K562 (cell line): ENCODE data around the gene COL5A3. TPM values are rescaled to one million over a fixed set of nuclear protein-coding genes. Genes with fewer than 3 reads are reported as not detected.

ENCODE experiments used
- ATAC-seq: fragments of 200-7000 bp; cut with Tn5 transposase; 3 replicates; pipeline ENCODE4 v1.9.1; 2020; ENCODE audit warnings: moderate library complexity
- BruUV-seq: library from RNA; stranded (reverse); fragments of 400-500 nt; replicated peaks from 2 replicates; lab custom pipeline; 2021; lab: Mats Ljungman, UMichigan
- CTCF ChIA-PET: fragments of 300-600 bp; formaldehyde crosslinking; extraction: SDS; loops from one replicate; lab custom pipeline; 2021; ENCODE audit warnings: low intra/inter-chr PET ratio; lab: Yijun Ruan, JAX
- POLR2A ChIA-PET: fragments of 300-600, 350-650 bp; sonication (Branson Sonifier 250); formaldehyde crosslinking; extraction: SDS; loops from one replicate; lab custom pipeline; 2021; ENCODE audit warnings: antibody characterized with exemption, inconsistent platforms; lab: Yijun Ruan, JAX
- DNase-seq, 4 experiments: peaks; one replicate each; pipeline versions ENCODE4 v3.0.0 to v3.0.0-alpha.2; 2011 to 2018; ENCODE audit warnings: low spot score in 3 of 4, mixed read lengths in 3 of 4; ENCODE audit errors: extremely low read depth in 1 of 4
- FAIRE-seq: peaks from 2 replicates; lab custom pipeline; 2011; peaks lifted over from hg19 to GRCh38; lab: Jason Lieb, UNC
- H2AFZ ChIP-seq: 2 replicates; pipeline ENCODE4 v1.6.0; 2011; ENCODE audit warnings: low read depth, low read length, control low read depth, inconsistent platforms
- H3K27ac ChIP-seq: fragments of 200-600 bp; 3 replicates; pipeline ENCODE4 v1.8.0; 2011; ENCODE audit warnings: low read depth, mild to moderate bottlenecking, control low read depth, inconsistent platforms, low read length, moderate library complexity, mixed read lengths; ENCODE audit errors: extremely low read depth
- H3K27me3 ChIP-seq, 2 experiments: fragments of 300-600 bp in 1 of 2; 2 replicates in 1 of 2; 3 replicates in 1 of 2; pipeline versions ENCODE4 v1.6.0 to v1.8.0; 2011; ENCODE audit warnings: inconsistent platforms in 2 of 2, low read length in 2 of 2, mild to moderate bottlenecking in 1 of 2, mixed read lengths in 1 of 2, moderate library complexity in 1 of 2; ENCODE audit not compliant: control insufficient read depth in 2 of 2, insufficient read depth in 2 of 2
- H3K36me3 ChIP-seq: fragments of 300-600 bp; 3 replicates; pipeline ENCODE4 v1.8.0; 2011; ENCODE audit warnings: mild to moderate bottlenecking, low read length, inconsistent platforms; ENCODE audit not compliant: control insufficient read depth, insufficient read depth
- H3K4me1 ChIP-seq, 2 experiments: fragments of 200-600 bp in 1 of 2; replicated peaks in 1 of 2; 2 replicates in 1 of 2; 3 replicates in 1 of 2; pipeline versions ENCODE4 v1.5.1 to v1.8.0; 2011; ENCODE audit warnings: inconsistent platforms in 2 of 2, low read length in 2 of 2, mild to moderate bottlenecking in 1 of 2, mixed read lengths in 1 of 2, moderate library complexity in 1 of 2; ENCODE audit not compliant: control insufficient read depth in 2 of 2, insufficient read depth in 2 of 2
- H3K4me2 ChIP-seq: 2 replicates; pipeline ENCODE4 v1.6.1; 2011; ENCODE audit warnings: low read length, control low read depth, inconsistent platforms, mixed read lengths; ENCODE audit not compliant: insufficient read depth
- H3K4me3 ChIP-seq: fragments of 200-600 bp; sonication (generic), shearing (Covaris generic); 2 replicates; pipeline ENCODE4 v1.5.1; 2016; ENCODE audit warnings: control low read depth, inconsistent platforms
- H3K79me2 ChIP-seq: fragments of 200-600 bp; 3 replicates; pipeline ENCODE4 v1.8.0; 2011; ENCODE audit warnings: low read length, inconsistent platforms; ENCODE audit not compliant: control insufficient read depth, insufficient read depth
- H3K9ac ChIP-seq, 2 experiments: 2 replicates each; pipeline versions ENCODE4 v1.6.0 to v1.6.1; 2011; ENCODE audit warnings: low read depth in 2 of 2, low read length in 2 of 2, control low read depth in 1 of 2, inconsistent platforms in 1 of 2, mild to moderate bottlenecking in 1 of 2, mixed read lengths in 1 of 2; ENCODE audit not compliant: insufficient read depth in 1 of 2
- H3K9me1 ChIP-seq: one replicate; pipeline ENCODE4 v1.6.0; 2011; ENCODE audit warnings: inconsistent platforms, mild to moderate bottlenecking, low read length, moderate library complexity; ENCODE audit not compliant: control insufficient read depth, insufficient read depth
- H3K9me3 ChIP-seq: replicated peaks from 2 replicates; pipeline ENCODE4 v1.5.1; 2011; ENCODE audit warnings: low read depth, low read length, inconsistent platforms; ENCODE audit not compliant: control insufficient read depth, insufficient read depth
- H4K20me1 ChIP-seq: replicated peaks from 2 replicates; pipeline ENCODE4 v1.6.1; 2011; ENCODE audit warnings: low read length, inconsistent platforms, mixed read lengths; ENCODE audit not compliant: control insufficient read depth, insufficient read depth
- FIP1L1 ChIP-seq: fragments of 200-400 bp; formaldehyde crosslinking; IDR thresholded peaks from 2 replicates; pipeline ENCODE4 v1.6.1; 2018; ENCODE audit warnings: mild to moderate bottlenecking, low read depth, low read length; ENCODE audit not compliant: poor library complexity, severe bottlenecking
- NRF1 ChIP-seq, 2 experiments: fragments of 450-650 bp; IDR thresholded peaks in 1 of 2; conservative IDR thresholded peaks in 1 of 2; 2 replicates each; pipeline ENCODE4 v1.6.1; 2014; ENCODE audit warnings: mild to moderate bottlenecking in 2 of 2
- TAF9B ChIP-seq: fragments of 450-650 bp; IDR thresholded peaks from 2 replicates; pipeline ENCODE4 v1.6.1; 2018; ENCODE audit warnings: mild to moderate bottlenecking; ENCODE audit not compliant: partially characterized antibody
- ZNF24 ChIP-seq: fragments of 450-650 bp; IDR thresholded peaks from 2 replicates; pipeline ENCODE4 v1.6.1; 2016
- WGBS: fragments of 100-300 bp; shearing (Covaris generic); methylation state at CpG from one replicate; pipeline ENCODE4 v1.1.6; 2016; ENCODE audit warnings: low coverage, mixed read lengths; ENCODE audit not compliant: insufficient coverage; ENCODE audit errors: missing lambda C conversion rate; 5-methylcytosine and 5-hydroxymethylcytosine counted together
- in situ Hi-C: fragments of 300-500 bp; cut with MboI; formaldehyde crosslinking; loops from 4 replicates; pipeline ENCODE4 v1.15.0; 2018; ENCODE audit warnings: inconsistent platforms, mixed read lengths
- intact Hi-C: fragments of 100-400 bp; cut with micrococcal nuclease; formaldehyde crosslinking; loops from 2 replicates; pipeline ENCODE4 v1.14.2; 2022
- polyA plus RNA-seq, 8 experiments: library from polyadenylated mRNA; depleted of rRNA in 4 of 8; stranded (reverse) in 5 of 8; unstranded in 3 of 8; fragments of >200 nt; fragmentation: Nextera tagmentation in 2 of 8; fragmentation: Illumina TruSeq in 1 of 8; extraction: Ambion mirVana in 2 of 8; extraction: Trizol in 1 of 8; gene quantifications; 2 replicates each; pipeline versions ENCODE4 v1.2.1 to v1.2.3, GENCODE V29; 2011 to 2014; ENCODE audit warnings: inconsistent platforms in 1 of 8, missing spikeins in 1 of 8
- total RNA-seq, 7 experiments: library from RNA; depleted of rRNA in 6 of 7; stranded (reverse); fragments of >200 nt in 6 of 7; fragmentation: Illumina TruSeq in 2 of 7; extraction: Trizol in 2 of 7; gene quantifications; 2 replicates each; pipeline versions ENCODE4 v1.2.1 to v1.2.3, GENCODE V29; 2011 to 2021; ENCODE audit warnings: low replicate concordance in 1 of 7
- TF ChIP-seq, protein P1 (sequence below): fragments of 450-650 bp; formaldehyde crosslinking; IDR thresholded peaks from 2 replicates; pipeline ENCODE4 v1.4.0; 2020; ENCODE audit warnings: mild to moderate bottlenecking, moderate library complexity

The COL5A3 gene
- total and polyA plus RNA-seq, 9 of the 15 experiments (the other 6 are each of a cell fraction or from before 2014, with no cell fraction given): 0.01 to 0.02 TPM; not detected in 7

DNA sequence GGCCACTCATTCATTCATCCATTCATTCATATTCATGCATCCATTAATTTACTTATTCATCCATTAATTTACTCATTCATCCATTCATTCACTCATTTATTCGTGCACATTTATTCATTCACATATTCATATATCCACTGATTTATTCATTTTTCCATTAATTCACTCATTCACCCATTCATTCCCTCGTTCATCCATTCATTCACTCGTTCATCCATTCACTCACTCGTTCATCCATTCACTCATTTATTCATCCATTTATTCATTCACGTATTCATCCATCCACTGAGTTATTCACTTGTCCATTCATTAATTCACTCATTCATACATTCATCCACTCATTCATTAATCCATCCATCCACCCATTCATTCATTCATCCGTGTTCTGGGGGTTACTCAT is 38.2 kb downstream of the COL5A3 start:
- no peak overlapping the region for H3K4me3 ChIP-seq
- no peaks in the 10 kb centered on the region for H3K9me1 ChIP-seq
- no peaks in the 10 kb centered on the region for H4K20me1 ChIP-seq
- H2AFZ ChIP-seq: no peak overlapping the region
- DNase-seq: no peak
- no peak for TF ChIP-seq TAF9B
- peak; percentile 89 for TF ChIP-seq ZNF24
- H3K4me2 ChIP-seq: no peak overlapping the region
- no peak overlapping the region for H3K27ac ChIP-seq
- H3K9me3 ChIP-seq: no peaks in the 10 kb centered on the region
- no TSS peak for BruUV-seq
- ChIA-PET CTCF (interaction anchor here (0.6 kb wide), 1 partner anchor 57 kb away, joined by 3 read pairs; no protein-coding TSS in a partner anchor), POLR2A (no interaction called here)
- FAIRE-seq: no peak
- ATAC-seq: no peak
- intact Hi-C loops: no loop called here
- no peak overlapping the region for H3K9ac ChIP-seq
- H3K4me1 ChIP-seq: no peaks in the 10 kb centered on the region
- WGBS: 3% methylated on average over 6 of the region's 6 CpGs
- in situ Hi-C loops: no loop called here
- H3K79me2 ChIP-seq: no peaks in the 10 kb centered on the region
- no peaks in the 10 kb centered on the region for H3K36me3 ChIP-seq
- peaks cover 0 to 3% of the 10 kb centered on the region in 2 experiments; a peak in 1 of 5 replicates for H3K27me3 ChIP-seq

DNA sequence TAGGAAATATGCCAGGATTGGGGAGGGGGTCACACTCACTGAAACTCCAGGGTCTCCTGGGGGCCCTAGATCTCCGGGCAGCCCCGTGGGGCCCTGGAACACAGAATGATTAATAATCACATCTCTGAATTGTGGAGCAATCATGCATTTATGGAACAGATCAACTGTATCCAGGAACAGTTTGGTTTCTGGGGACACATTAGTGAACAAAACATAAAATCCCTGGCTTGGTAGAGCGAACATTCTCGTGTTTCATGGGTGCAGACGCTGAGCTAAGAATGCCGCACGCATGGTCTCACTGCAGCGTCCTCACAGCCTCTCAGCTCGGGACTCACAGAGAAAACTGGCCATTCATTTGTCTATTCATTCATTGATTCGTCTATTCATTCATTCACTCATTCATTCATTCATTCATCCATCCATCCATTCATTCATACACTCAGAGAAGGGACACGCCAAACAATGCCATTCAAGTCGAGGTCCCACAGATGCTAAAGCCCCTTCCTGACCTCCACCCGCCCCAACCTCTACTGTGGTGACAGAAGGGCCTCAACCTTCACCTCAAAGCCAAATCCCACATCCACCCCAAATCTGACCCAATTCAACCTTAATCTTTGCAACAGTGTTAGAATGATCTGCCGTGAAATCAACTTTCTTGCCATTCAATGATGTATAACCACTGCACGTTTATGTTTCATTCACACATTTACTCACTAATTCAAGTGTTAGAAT is 39.0 kb downstream of the COL5A3 start:
- no peak overlapping the region for H3K4me3 ChIP-seq
- intact Hi-C loops: no loop called here
- no peaks in the 10 kb centered on the region for H3K9me1 ChIP-seq
- TF ChIP-seq FIP1L1 (no peak), NRF1 (conservative IDR thresholded peaks at IDR 0.05 in 1 of 2, IDR thresholded peaks at IDR 0.05 in 1 of 2) (no peak), ZNF24 (peak; percentile 93)
- TF ChIP-seq, protein P1, sequence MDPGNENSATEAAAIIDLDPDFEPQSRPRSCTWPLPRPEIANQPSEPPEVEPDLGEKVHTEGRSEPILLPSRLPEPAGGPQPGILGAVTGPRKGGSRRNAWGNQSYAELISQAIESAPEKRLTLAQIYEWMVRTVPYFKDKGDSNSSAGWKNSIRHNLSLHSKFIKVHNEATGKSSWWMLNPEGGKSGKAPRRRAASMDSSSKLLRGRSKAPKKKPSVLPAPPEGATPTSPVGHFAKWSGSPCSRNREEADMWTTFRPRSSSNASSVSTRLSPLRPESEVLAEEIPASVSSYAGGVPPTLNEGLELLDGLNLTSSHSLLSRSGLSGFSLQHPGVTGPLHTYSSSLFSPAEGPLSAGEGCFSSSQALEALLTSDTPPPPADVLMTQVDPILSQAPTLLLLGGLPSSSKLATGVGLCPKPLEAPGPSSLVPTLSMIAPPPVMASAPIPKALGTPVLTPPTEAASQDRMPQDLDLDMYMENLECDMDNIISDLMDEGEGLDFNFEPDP: no peak
- TF ChIP-seq, all 486 proteins: peak for 1
- no peaks in the 10 kb centered on the region for H4K20me1 ChIP-seq
- ATAC-seq (no peak), DNase-seq (no peak), FAIRE-seq (peak; percentile 11)
- H3K4me2 ChIP-seq: no peak overlapping the region
- in situ Hi-C loops: no loop called here
- H3K27ac ChIP-seq: no peak overlapping the region
- no peak overlapping the region for H3K9ac ChIP-seq
- peaks cover 0 to 10% of the 10 kb centered on the region in 2 experiments; a peak in 3 of 5 replicates for H3K27me3 ChIP-seq
- ChIA-PET POLR2A (interaction anchor here (1.0 kb wide), 1 partner anchor 11 kb away, joined by 3 read pairs; no protein-coding TSS in a partner anchor), CTCF (no interaction called here)
- no peaks in the 10 kb centered on the region for H3K79me2 ChIP-seq
- BruUV-seq: no TSS peak
- H2AFZ ChIP-seq: no peak overlapping the region
- no peaks in the 10 kb centered on the region for H3K36me3 ChIP-seq
- H3K9me3 ChIP-seq: no peaks in the 10 kb centered on the region
- 2% methylated on average over 15 of the region's 15 CpGs for WGBS
- no peaks in the 10 kb centered on the region for H3K4me1 ChIP-seq
